G401 (cell line): Measurements from ENCODE around the gene ANKRD1. TPM values are rescaled to one million over a fixed set of nuclear protein-coding genes. Genes with fewer than 3 reads are reported as not detected.

Experiments used
- DNase-seq: peaks from one replicate; pipeline ENCODE4 v3.0.0-alpha.2; 2015; ENCODE audit warnings: low spot score
- in situ Hi-C: cut with HindIII; loops from 2 replicates; pipeline ENCODE4 v1.10.0; 2016; ENCODE audit warnings: low sequenced_read_pairs, mixed read lengths
- total RNA-seq: library from RNA; depleted of rRNA; stranded (reverse); fragments of >200 nt; shearing (Covaris generic); gene quantifications from 2 replicates; pipeline ENCODE4 v1.2.3, GENCODE V29; 2014; rRNA removed

ANKRD1 gene
- total RNA-seq, 1 experiment from 2014 or later, result 2.3 TPM

GRCh38 chr10:90871766-90872647 lies 48.9 kb downstream of the ANKRD1 start, which contains the start of gene RPP30:
RPP30 (plus strand) TSS chr10:90871974; CDS start chr10:90871987, 13 bp downstream.
- in situ Hi-C loops, result no loop called here
- peak; percentile 87 for DNase-seq

DNA sequence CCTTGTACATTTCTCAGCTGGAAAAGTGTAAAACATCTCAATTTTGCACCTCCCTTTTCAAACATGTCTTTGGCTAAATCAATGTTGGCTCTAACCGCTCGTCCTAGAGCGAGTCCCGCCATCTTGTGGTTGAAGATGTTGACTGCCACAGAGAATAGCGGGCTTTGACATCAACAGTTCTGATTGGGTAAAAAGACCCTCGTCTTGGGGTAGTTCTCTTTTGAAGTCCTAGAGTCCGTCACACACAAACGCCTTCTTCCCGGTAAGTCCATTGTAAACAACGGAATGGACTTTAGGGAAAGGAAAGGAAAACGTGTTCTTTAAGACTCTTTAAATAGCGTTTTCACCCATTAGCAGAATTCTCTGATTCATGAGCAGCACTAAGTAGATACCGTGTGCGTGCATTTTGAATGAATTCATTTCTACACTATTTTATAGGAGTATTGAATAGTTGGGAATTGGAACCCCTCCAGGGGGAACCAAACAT lies 49.6 kb downstream of the ANKRD1 start:
- in situ Hi-C loops, result no loop called here
- peak; percentile 80 for DNase-seq

GRCh38 chr10:90866050-90866598 lies 54.8 kb downstream of the ANKRD1 start:
- DNase-seq, result no peak
- in situ Hi-C loops, result no loop called here

GRCh38 chr10:90865401-90865800 lies 55.5 kb downstream of the ANKRD1 start:
- DNase-seq, result no peak
- in situ Hi-C loops, result no loop called here

- in situ Hi-C loops, result no loop called here
- DNase-seq, result no peak
These were observed 57.9 kb downstream of the ANKRD1 start for GRCh38 chr10:90862908-90863514.

Other genes starting within 250 kb of the ANKRD1 start
- gene HTR7, start 63.0 kb downstream of the ANKRD1 start, total RNA-seq, result not detected in 2 replicates
- gene RPP30, start 49.1 kb downstream of the ANKRD1 start, total RNA-seq, result 63.9 and 88.3 TPM in 2 replicates